NCI-H1694 (cell line): ENCODE data around the gene ALKBH6.
"Not testable (repeated sequence)": the region's sequence is repeated elsewhere in the genome, so short reads cannot be mapped to it uniquely, and the experiment has no call there.

ENCODE experiments used
- DNase-seq: peaks from one replicate; lab custom pipeline; 2025; lab: John Stamatoyannopoulos, UW

Gene ALKBH6

GRCh38 chr19:36014012-36014924 lies at the start of gene ALKBH6:
Gene ALKBH6, minus strand, starts transcription at chr19:36014213. Its CDS starts 816 bp downstream, at chr19:36013397.
- peak; percentile 99 for DNase-seq

GRCh38 chr19:36061367-36061766 lies 47.4 kb upstream of the ALKBH6 start:
- DNase-seq, result no peak

GRCh38 chr19:36060430-36060829 lies 46.4 kb upstream of the ALKBH6 start:
- peak; percentile 67 for DNase-seq

GRCh38 chr19:36059180-36059910 lies 45.3 kb upstream of the ALKBH6 start:
- no peak for DNase-seq

GRCh38 chr19:36058481-36059179 lies 44.6 kb upstream of the ALKBH6 start:
- no peak for DNase-seq

GRCh38 chr19:36054733-36055686 lies 41.0 kb upstream of the ALKBH6 start, which contains the start of gene WDR62:
Gene WDR62, plus strand, starts transcription at chr19:36054897. Its CDS starts 75 bp downstream, at chr19:36054972.
- peak; percentile 95 for DNase-seq

- peak; percentile 99 for DNase-seq
These were observed 40.2 kb upstream of the ALKBH6 start, which contains the start of gene THAP8 for GRCh38 chr19:36054119-36054732. Gene THAP8, minus strand, starts transcription at chr19:36054285. Its CDS starts 68 bp downstream, at chr19:36054217.

GRCh38 chr19:36051637-36052036 lies 37.6 kb upstream of the ALKBH6 start:
- DNase-seq, result no peak

GRCh38 chr19:36051236-36051635 lies 37.2 kb upstream of the ALKBH6 start:
- no peak for DNase-seq

- no peak for DNase-seq
These were observed 35.2 kb upstream of the ALKBH6 start for GRCh38 chr19:36049080-36049698.

GRCh38 chr19:36047835-36048234 lies 33.8 kb upstream of the ALKBH6 start:
- DNase-seq, result no peak

GRCh38 chr19:36046443-36047050 lies 32.5 kb upstream of the ALKBH6 start:
- DNase-seq, result no peak

- DNase-seq, result no peak
These were observed 29.9 kb upstream of the ALKBH6 start for GRCh38 chr19:36043952-36044351.

- no peak for DNase-seq
These were observed 27.8 kb upstream of the ALKBH6 start for GRCh38 chr19:36041831-36042230.

- DNase-seq, result not testable (repeated sequence)
These were observed 27.1 kb upstream of the ALKBH6 start for GRCh38 chr19:36041092-36041491.

GRCh38 chr19:36040495-36040894 lies 26.5 kb upstream of the ALKBH6 start:
- no peak for DNase-seq

GRCh38 chr19:36032251-36033104 lies 18.5 kb upstream of the ALKBH6 start, which contains the start of gene CLIP3:
Gene CLIP3, minus strand, starts transcription at chr19:36032873. Its CDS starts 516 bp downstream, at chr19:36032357.
- DNase-seq, result peak; percentile 68

GRCh38 chr19:36031308-36031707 lies 17.3 kb upstream of the ALKBH6 start:
- DNase-seq, result no peak
